IMR-90 (cell line): ENCODE measurements around the gene CENPP. TPM values are rescaled to one million over a fixed set of nuclear protein-coding genes. Genes with fewer than 3 reads are reported as not detected.

Experiments
- ATAC-seq: fragments of 200-7000 bp; cut with Tn5 transposase; 2 replicates; pipeline ENCODE4 v1.9.1; 2020; ENCODE audit warnings: low read depth, mild to moderate bottlenecking, moderate library complexity
- BruUV-seq: library from RNA; stranded (reverse); fragments of 400-500 nt; replicated peaks from 2 replicates; lab custom pipeline; 2021; lab: Mats Ljungman, UMichigan
- CTCF ChIA-PET: fragments of 300-600 bp; formaldehyde crosslinking; extraction: SDS; loops from one replicate; lab custom pipeline; 2021; ENCODE audit warnings: antibody characterized with exemption; lab: Yijun Ruan, JAX
- POLR2A ChIA-PET: fragments of 300-600 bp; sonication (Branson Sonifier 250); formaldehyde crosslinking; loops from one replicate; lab custom pipeline; 2022; ENCODE audit warnings: antibody characterized with exemption; ENCODE audit not compliant: unreplicated experiment; lab: Charles Lee
- DNase-seq: peaks from one replicate; pipeline ENCODE4 v3.0.0; 2013
- H2AFZ ChIP-seq: replicated peaks from 2 replicates; pipeline ENCODE3; 2013; ENCODE audit warnings: low read length, mild to moderate bottlenecking; ENCODE audit not compliant: poor library complexity
- H2AK5ac ChIP-seq: 2 replicates; pipeline ENCODE4 v1.6.1; 2013; ENCODE audit warnings: low read depth, low read length, inconsistent platforms
- H2AK9ac ChIP-seq: replicated peaks from 2 replicates; pipeline ENCODE3; 2013; ENCODE audit warnings: mild to moderate bottlenecking, low read depth, low read length, moderate library complexity; ENCODE audit not compliant: poor library complexity
- H2BK120ac ChIP-seq: 2 replicates; pipeline ENCODE4 v1.6.1; 2013; ENCODE audit warnings: low read depth, low read length, inconsistent platforms
- H2BK15ac ChIP-seq: 3 replicates; pipeline ENCODE4 v1.6.1; 2013; ENCODE audit warnings: low read depth, low read length, inconsistent platforms
- H2BK20ac ChIP-seq: 2 replicates; pipeline ENCODE4 v1.6.1; 2013; ENCODE audit warnings: low read depth, mild to moderate bottlenecking, inconsistent platforms, low read length, moderate library complexity
- H2BK5ac ChIP-seq: 2 replicates; pipeline ENCODE4 v1.6.1; 2013; ENCODE audit warnings: mild to moderate bottlenecking, low read depth, low read length, inconsistent platforms; ENCODE audit not compliant: poor library complexity, severe bottlenecking
- H3K14ac ChIP-seq: replicated peaks from 2 replicates; pipeline ENCODE4 v1.6.1; 2013; ENCODE audit warnings: low read depth, low read length, inconsistent platforms
- H3K18ac ChIP-seq: 2 replicates; pipeline ENCODE4 v1.6.1; 2013; ENCODE audit warnings: low read depth, low read length, control low read depth
- H3K23ac ChIP-seq: 2 replicates; pipeline ENCODE4 v1.6.1; 2013; ENCODE audit warnings: low read depth, low read length, inconsistent platforms
- H3K27ac ChIP-seq: 2 replicates; pipeline ENCODE4 v1.5.1; 2013; ENCODE audit warnings: mild to moderate bottlenecking, control low read depth, low read length; ENCODE audit not compliant: insufficient read depth
- H3K27me3 ChIP-seq: 2 replicates; pipeline ENCODE4 v1.6.1; 2013; ENCODE audit warnings: low read length; ENCODE audit not compliant: control insufficient read depth, insufficient read depth
- H3K36me3 ChIP-seq: 2 replicates; pipeline ENCODE4 v1.6.1; 2013; ENCODE audit warnings: low read length, mixed read lengths; ENCODE audit not compliant: control insufficient read depth, insufficient read depth
- H3K4ac ChIP-seq: 2 replicates; pipeline ENCODE4 v1.6.1; 2013; ENCODE audit warnings: low read depth, low read length, inconsistent platforms
- H3K4me1 ChIP-seq: 2 replicates; pipeline ENCODE4 v1.6.1; 2013; ENCODE audit warnings: low read length, mixed read lengths; ENCODE audit not compliant: control insufficient read depth, insufficient read depth
- H3K4me2 ChIP-seq: 2 replicates; pipeline ENCODE4 v1.6.1; 2013; ENCODE audit warnings: low read depth, mild to moderate bottlenecking, control low read depth, low read length, moderate library complexity
- H3K4me3 ChIP-seq: 2 replicates; pipeline ENCODE4 v1.5.1; 2013; ENCODE audit warnings: low read depth, mild to moderate bottlenecking, control low read depth, low read length, moderate library complexity; ENCODE audit not compliant: insufficient read depth
- H3K56ac ChIP-seq: 2 replicates; pipeline ENCODE4 v1.6.1; 2013; ENCODE audit warnings: low read length, inconsistent platforms; ENCODE audit not compliant: insufficient read depth; ENCODE audit errors: extremely low read depth
- H3K79me1 ChIP-seq, 2 experiments: 2 replicates each; pipeline ENCODE4 v1.6.1; 2013; ENCODE audit warnings: low read length in 2 of 2, inconsistent platforms in 1 of 2, low read depth in 1 of 2
- H3K9ac ChIP-seq: 2 replicates; pipeline ENCODE4 v1.6.1; 2013; ENCODE audit warnings: low read depth, low read length, control low read depth
- H3K9me1 ChIP-seq: 2 replicates; pipeline ENCODE4 v1.6.1; 2013; ENCODE audit warnings: low read length, inconsistent platforms; ENCODE audit not compliant: insufficient read depth
- H3K9me3 ChIP-seq: 2 replicates; pipeline ENCODE4 v1.6.1; 2013; ENCODE audit warnings: low read length; ENCODE audit not compliant: control insufficient read depth, insufficient read depth
- H4K20me1 ChIP-seq: 2 replicates; pipeline ENCODE4 v1.6.1; 2013; ENCODE audit warnings: low read length, inconsistent platforms; ENCODE audit not compliant: insufficient read depth
- H4K5ac ChIP-seq: 2 replicates; pipeline ENCODE4 v1.6.1; 2013; ENCODE audit warnings: mild to moderate bottlenecking, low read depth, low read length, control low read depth
- H4K8ac ChIP-seq, 2 experiments: 2 replicates each; pipeline ENCODE4 v1.6.1; 2013; ENCODE audit warnings: low read depth in 2 of 2, low read length in 2 of 2, control low read depth in 1 of 2, inconsistent platforms in 1 of 2
- H4K91ac ChIP-seq: 2 replicates; pipeline ENCODE4 v1.6.1; 2013; ENCODE audit warnings: low read depth, low read length, inconsistent platforms; ENCODE audit not compliant: insufficient read depth
- CEBPB ChIP-seq: IDR thresholded peaks from 2 replicates; pipeline ENCODE4 v1.6.1; 2012; ENCODE audit warnings: low read depth, low read length, improper control_type of control experiment
- CHD1 ChIP-seq: IDR thresholded peaks from 2 replicates; pipeline ENCODE4 v1.6.1; 2012; ENCODE audit warnings: low read depth, low read length, improper control_type of control experiment
- ELK1 ChIP-seq: fragments of 150-350 bp; IDR thresholded peaks from 2 replicates; pipeline ENCODE4 v1.6.1; 2016; ENCODE audit warnings: low read depth, mild to moderate bottlenecking, low read length, moderate library complexity, borderline replicate concordance
- FOS ChIP-seq: fragments of 150-350 bp; IDR thresholded peaks from 2 replicates; pipeline ENCODE4 v1.6.1; 2016; ENCODE audit warnings: low read depth, low read length
- MAFK ChIP-seq: IDR thresholded peaks from 2 replicates; pipeline ENCODE4 v1.6.1; 2012; ENCODE audit warnings: low read depth, low read length, improper control_type of control experiment
- NFE2L2 ChIP-seq: fragments of 150-350 bp; IDR thresholded peaks from 2 replicates; pipeline ENCODE4 v1.6.1; 2016; ENCODE audit warnings: low read depth, mild to moderate bottlenecking, low read length
- POLR2A ChIP-seq: IDR thresholded peaks from 2 replicates; pipeline ENCODE4 v1.6.1; 2012; ENCODE audit warnings: mild to moderate bottlenecking, low read depth, low read length
- RAD21 ChIP-seq: IDR thresholded peaks from 2 replicates; pipeline ENCODE4 v1.6.1; 2012; ENCODE audit warnings: low read length, improper control_type of control experiment
- RCOR1 ChIP-seq: IDR thresholded peaks from 2 replicates; pipeline ENCODE4 v1.6.1; 2012; ENCODE audit warnings: mild to moderate bottlenecking, low read length, improper control_type of control experiment; ENCODE audit not compliant: insufficient replicate concordance
- RFX5 ChIP-seq: IDR thresholded peaks from 2 replicates; pipeline ENCODE4 v1.8.0; 2012; ENCODE audit warnings: low read depth, mild to moderate bottlenecking, low read length, moderate library complexity
- USF2 ChIP-seq: fragments of 150-350 bp; IDR thresholded peaks from 2 replicates; pipeline ENCODE4 v1.6.1; 2017; ENCODE audit warnings: mild to moderate bottlenecking, antibody characterized with exemption, low read length, low read depth
- WGBS, 2 experiments: methylation state at CpG; one replicate each; pipeline versions ENCODE4 v1.1.5 to v1.1.7; 2013; ENCODE audit warnings: missing lambda C conversion rate in 2 of 2; ENCODE audit not compliant: insufficient read length in 1 of 2; ENCODE audit errors: extremely low coverage in 2 of 2; 5-methylcytosine and 5-hydroxymethylcytosine counted together
- dilution Hi-C: fragments of 300-500 bp; cut with HindIII; formaldehyde crosslinking; loops from one replicate; pipeline ENCODE4 v1.14.3; 2018; ENCODE audit warnings: low sequenced_read_pairs; ENCODE audit not compliant: unreplicated experiment
- in situ Hi-C: fragments of 300-500 bp; cut with MboI; formaldehyde crosslinking; loops from 3 replicates; pipeline ENCODE4 v1.14.3; 2019; ENCODE audit warnings: low sequenced_read_pairs, inconsistent platforms, mixed read lengths
- intact Hi-C: fragments of 100-400 bp; cut with micrococcal nuclease; formaldehyde crosslinking; loops from 2 replicates; pipeline ENCODE4 v1.10.0; 2022
- polyA plus RNA-seq, 3 experiments: library from polyadenylated mRNA; depleted of rRNA; stranded (reverse); fragments of >200 nt; gene quantifications; 2 replicates each; pipeline ENCODE4 v1.2.3, GENCODE V29; 2012; ENCODE audit warnings: low replicate concordance in 1 of 3
- total RNA-seq: library from RNA; depleted of rRNA; stranded (reverse); fragments of >200 nt; gene quantifications from 2 replicates; pipeline ENCODE4 v1.2.3, GENCODE V29; 2012

Gene CENPP
- total and polyA plus RNA-seq, 2 of the 4 experiments (the other 2 are of a cell fraction) = 1.4 to 2.0 TPM

GRCh38 chr9:92494856-92495255 is 169.1 kb downstream of the CENPP start:
- ATAC-seq (no peak), DNase-seq (no peak)
- CTCF ChIA-PET = no interaction called here
- H4K20me1 ChIP-seq = no peaks in the 10 kb centered on the region
- H3K56ac ChIP-seq = no peak overlapping the region
- H3K9me3 ChIP-seq = no peaks in the 10 kb centered on the region
- POLR2A ChIA-PET = no interaction called here
- H3K4ac ChIP-seq = no peak overlapping the region
- dilution Hi-C loops (no loop called here), intact Hi-C loops (no loop called here), in situ Hi-C loops (no loop called here)
- TF ChIP-seq ELK1 (no peak), POLR2A (no peak), CHD1 (no peak), MAFK (no peak), USF2 (no peak), NFE2L2 (no peak), CEBPB (no peak), RFX5 (no peak), RAD21 (no peak), FOS (no peak), RCOR1 (no peak)
- H4K5ac ChIP-seq = no peak overlapping the region
- H3K4me1 ChIP-seq = peaks cover 8% of the 10 kb centered on the region
- no peak overlapping the region for H3K4me2 ChIP-seq
- H3K9me1 ChIP-seq = peaks cover 4% of the 10 kb centered on the region; the same call in 1 of the 2 replicates
- no peak overlapping the region for H2BK15ac ChIP-seq
- no peak overlapping the region for H4K91ac ChIP-seq
- no peak overlapping the region for H2AK5ac ChIP-seq
- WGBS, 2 experiments = no CpG with 5 or more reads among the region's 2 CpGs
- no TSS peak for BruUV-seq
- no peak overlapping the region for H2AK9ac ChIP-seq
- no peak overlapping the region for H3K23ac ChIP-seq
- no peak overlapping the region for H4K8ac ChIP-seq
- no peak overlapping the region for H3K9ac ChIP-seq
- H2BK120ac ChIP-seq = no peak overlapping the region
- no peak overlapping the region for H3K4me3 ChIP-seq
- no peak overlapping the region for H2BK5ac ChIP-seq
- H2AFZ ChIP-seq = no peak overlapping the region
- no peak overlapping the region for H3K14ac ChIP-seq
- no peaks in the 10 kb centered on the region for H3K36me3 ChIP-seq
- H3K27me3 ChIP-seq = no peaks in the 10 kb centered on the region
- no peak overlapping the region for H3K27ac ChIP-seq
- H2BK20ac ChIP-seq = no peak overlapping the region
- H3K79me1 ChIP-seq = no peaks in the 10 kb centered on the region
- no peak overlapping the region for H3K18ac ChIP-seq
